ENCODE data around the gene PTK6. TPM values are rescaled to one million over a fixed set of nuclear protein-coding genes. Genes with fewer than 3 reads are reported as not detected.
"Not testable (repeated sequence)": the region's sequence is repeated elsewhere in the genome, so short reads cannot be mapped to it uniquely, and the experiment has no call there.

Gene PTK6
- total RNA-seq, 1 donor from 2014 or later, result 0.05 TPM

DNA sequence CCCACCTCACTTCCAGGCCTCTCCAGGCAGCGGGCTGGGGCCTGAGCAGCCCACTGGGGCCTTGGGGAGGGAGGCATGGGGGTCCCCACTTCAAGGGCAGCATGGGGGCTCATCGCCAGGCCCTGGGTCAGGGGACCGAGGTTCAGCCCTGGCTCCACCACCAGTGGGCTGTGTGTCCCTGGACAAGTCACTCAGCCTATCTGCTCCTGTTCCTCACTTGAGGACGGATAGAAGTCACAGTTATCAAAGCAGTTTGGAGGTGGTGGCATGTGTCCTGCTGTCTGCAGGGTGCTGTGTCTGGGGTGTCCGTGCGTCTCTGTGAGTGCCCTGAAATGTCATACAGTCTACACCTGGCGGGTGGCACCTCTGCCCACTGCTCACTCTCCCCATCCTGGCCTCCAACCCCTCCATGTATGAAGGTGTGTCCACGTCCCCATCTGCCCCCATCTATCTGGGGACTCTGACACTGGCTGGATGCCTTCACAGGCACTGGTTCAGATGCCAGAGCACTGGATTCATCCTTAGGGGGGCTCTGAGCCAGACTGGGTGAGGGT lies 41.9 kb downstream of the PTK6 start:
- DNase-seq (ENCODE audit: low read depth), result no peak

DNA sequence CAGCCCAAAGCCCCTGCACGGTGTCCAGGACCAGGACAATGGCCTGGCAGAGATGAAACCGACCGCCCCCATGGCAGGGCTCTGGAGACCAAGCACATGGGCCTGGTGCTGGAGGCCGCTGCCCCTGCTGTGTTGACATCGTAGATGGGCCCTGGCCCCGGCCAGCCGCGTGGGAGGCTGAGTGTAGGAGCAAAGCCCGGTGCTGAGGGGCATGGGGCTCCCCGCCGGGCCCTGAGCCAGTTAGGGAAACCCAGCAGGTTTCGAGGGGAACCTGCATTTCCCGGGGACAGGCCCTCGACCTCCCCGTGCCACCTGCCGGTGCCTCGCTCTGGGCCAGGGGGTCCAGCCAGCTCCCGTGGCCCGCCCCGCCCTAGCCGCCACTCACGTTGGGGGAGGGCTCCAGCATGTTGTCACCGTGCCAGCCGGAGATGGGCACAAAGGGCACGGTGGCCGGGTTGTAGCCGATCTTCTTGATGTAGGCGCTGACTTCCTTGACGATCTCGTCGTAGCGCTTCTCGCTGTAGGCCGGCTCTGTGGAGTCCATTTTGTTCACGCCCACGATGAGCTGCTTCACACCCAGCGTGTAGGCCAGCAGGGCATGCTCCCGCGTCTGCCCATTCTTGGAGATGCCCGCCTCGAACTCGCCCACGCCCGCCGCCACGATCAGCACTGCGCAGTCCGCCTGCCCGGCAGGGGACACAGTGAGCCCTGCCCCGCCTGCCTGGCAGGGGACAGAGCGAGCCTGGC lies 42.6 kb downstream of the PTK6 start:
- no peak for DNase-seq (ENCODE audit: low read depth)

DNA sequence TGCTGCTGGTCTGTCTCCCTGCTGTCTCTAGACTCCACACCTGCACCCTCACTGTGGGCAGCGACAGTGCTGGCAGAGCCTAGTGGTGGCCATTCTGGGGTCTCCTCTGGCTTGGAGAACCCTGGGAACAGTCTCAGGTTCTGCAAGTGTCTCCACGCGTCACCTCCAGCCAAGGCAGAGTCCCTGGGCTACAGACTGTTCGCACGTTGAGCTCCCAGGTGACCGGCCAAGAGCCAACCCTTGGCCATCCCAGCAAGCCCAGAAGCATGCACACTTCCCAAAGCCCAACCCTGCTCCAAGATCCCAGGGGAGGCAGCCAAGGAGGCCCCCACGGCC lies 43.1 kb downstream of the PTK6 start:
- no peak for DNase-seq (ENCODE audit: low read depth)

DNA sequence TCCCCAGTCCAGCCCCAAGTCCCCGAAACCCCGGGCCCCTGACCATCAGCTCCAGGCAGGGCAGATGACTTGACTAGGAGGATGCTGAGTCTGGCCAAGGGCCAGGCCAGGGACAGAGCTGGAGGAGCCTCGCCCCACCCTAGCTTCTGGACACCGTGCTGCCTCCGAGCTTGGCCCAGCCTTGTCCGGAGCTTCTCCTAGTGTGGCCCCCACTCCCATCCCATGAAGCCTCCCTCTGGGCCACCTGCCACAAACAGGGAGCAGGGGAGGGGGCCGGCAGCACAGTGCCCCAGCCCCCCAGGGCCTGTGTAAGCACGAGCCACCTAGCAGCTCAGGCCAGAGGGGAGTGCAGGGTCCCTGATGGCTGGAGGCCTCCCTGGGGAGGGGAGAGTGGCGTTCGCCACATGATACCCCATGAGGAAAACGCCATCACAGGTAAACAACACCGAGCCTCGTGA lies 43.6 kb downstream of the PTK6 start:
- DNase-seq (ENCODE audit: low read depth), result no peak

DNA sequence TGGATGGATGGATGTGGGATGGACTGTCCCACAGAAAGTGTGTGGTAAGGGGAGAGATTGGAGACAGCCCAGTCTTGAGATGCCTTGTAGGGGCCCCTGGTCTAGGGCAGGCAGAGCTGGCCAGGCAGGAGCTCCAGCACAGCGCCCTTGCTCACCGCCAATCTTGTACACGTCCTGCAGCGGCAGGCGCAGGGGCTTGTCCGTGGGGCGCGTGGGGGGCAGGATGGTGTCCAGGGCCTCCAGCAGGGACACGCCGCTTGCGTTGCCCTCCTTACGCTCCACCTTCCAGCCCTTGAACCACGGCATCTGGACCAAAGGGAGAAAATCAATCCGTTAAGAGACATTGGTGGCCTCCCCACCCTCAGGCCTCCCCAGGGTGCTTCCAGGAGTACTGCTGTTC lies 44.2 kb downstream of the PTK6 start:
- no peak for DNase-seq (ENCODE audit: low read depth)

DNA sequence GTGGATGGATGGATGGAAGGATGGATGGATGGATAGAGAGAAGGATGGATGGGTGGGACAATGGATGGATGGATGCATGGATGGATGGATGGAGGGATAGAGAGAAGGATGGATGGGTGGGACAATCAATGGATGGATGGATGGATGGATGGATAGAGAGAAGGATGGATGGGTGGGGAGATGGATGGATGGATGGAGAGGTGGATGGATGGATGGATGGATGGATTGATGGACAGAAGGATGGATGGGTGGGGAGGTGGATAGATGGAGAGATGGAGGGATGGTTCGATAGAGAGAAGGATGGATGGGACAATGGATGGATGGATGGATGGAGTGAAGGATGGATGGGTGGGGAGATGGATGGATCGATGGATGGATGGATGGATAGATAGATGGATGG lies 44.7 kb downstream of the PTK6 start:
- DNase-seq (ENCODE audit: low read depth), result no peak

DNA sequence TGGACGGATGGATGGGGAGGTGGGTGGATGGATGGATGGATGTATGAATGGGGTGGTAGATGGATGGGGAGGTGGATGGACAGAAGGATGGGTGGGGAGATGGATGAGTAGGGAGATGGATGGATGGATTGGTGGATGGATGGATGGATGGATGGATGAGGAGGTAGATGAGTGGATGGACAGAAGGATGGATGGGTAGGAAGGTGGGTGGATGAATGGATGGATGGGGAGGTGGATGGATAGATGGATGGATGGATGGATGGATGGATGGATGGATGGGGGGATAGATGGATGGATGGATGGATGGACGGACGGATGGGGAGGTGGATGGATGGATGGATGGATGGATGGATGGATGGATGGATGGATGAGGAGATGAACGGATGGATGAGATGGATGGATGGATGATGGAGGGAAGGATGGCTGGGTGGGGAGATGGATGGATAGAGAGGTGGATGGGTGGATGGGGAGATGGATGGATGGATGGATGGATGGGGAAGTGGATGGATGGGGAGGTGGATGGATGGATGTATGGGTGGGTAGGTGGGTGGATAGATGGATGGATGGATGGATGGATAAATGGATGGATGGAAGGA lies 45.4 kb downstream of the PTK6 start:
- no peak for DNase-seq (ENCODE audit: low read depth)

DNA sequence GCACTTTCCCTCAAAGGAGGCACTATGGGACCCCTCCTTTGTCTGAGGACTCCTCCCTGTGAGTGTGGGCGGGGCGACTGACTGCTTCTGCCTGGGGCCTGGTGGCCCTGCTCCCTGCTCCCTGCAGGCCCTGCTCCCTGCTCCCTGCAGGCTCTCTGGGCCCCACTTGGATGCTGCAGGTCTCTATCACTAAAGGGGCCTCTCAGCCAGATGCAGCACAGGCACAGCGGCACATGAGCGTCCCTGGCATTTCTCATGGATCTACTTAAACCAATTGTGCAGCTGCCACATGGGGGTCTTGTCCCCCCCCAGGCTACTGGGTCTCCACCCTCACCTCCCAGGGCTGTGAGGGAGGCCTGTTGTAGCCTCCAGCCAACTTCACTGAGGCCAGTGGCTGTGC lies 46.1 kb downstream of the PTK6 start:
- no peak for DNase-seq (ENCODE audit: low read depth)

GRCh38 chr20:63490416-63490815 lies 46.8 kb downstream of the PTK6 start:
- no peak for DNase-seq (ENCODE audit: low read depth)

DNA sequence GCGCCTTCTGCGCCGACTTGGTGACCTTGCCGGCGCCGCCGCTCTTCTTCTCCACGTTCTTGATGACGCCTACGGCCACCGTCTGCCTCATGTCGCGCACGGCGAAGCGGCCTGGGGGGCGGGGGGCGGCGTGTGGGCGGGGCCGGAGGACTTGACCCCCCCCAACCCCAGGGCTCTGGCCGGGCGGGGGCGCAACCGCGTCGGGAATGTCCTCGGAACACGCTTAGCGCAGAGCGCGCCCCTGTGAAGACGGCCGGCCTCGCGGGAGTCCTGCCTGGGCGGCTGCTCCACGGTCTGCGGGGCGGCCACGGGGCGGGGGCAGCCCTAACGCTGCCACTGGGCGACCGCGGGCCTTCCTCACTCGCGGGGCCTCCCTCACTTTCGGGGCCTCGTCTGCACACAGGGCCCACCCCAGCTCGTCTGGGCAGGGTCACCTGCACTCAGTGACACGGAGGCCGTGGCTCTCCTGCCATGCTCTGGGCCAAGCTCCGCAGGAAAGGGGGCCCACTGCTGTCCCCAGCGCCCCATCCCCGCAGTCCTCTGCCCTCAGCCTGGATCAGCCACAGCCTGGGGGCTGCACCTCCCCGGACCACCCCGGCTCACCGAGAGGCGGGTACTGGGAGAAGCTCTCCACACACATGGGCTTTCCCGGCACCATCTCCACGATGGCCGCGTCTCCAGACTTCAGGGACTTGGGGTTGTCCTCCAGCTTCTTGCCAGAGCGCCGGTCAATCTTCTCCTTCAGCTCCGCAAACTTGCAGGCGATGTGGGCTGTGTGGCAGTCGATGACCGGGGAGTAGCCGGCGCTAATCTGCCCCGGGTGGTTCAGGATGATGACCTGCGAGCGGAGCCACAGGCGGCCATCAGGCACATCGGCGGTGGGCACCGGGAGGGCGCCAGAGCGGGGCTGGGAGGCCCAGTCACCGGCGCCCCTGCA lies 48.6 kb downstream of the PTK6 start:
- DNase-seq (ENCODE audit: low read depth), result no peak

GRCh38 chr20:63487781-63488241 lies 49.4 kb downstream of the PTK6 start:
- DNase-seq (ENCODE audit: low read depth), result no peak

GRCh38 chr20:63487116-63487764 lies 49.9 kb downstream of the PTK6 start:
- no peak for DNase-seq (ENCODE audit: low read depth)

DNA sequence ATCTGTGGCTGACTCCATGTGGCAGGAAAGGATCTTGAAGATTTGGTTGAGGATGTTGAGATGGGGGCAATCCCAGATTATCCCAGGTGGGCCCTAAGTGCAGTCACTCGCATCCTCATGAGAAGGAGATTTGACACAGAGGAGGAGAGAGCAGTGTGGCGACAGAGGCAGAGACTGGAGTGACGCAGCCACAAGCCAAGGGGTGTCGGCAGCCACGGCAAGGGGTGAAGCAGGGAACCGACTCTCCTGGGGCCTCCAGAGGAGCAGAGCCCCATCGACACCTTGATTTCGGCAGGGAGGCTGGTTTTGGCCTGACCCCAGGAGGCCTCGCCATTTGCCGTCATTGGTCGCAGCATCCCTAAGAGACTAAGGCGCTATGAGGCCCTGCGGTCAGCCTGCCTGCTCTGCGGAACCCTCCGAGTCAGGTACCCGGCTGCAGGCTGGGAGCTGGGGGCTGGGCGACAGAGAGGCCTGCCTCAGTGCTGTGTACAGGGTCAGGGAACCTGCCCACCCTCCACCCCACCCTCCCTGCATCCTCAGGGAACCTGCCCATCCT lies 50.8 kb downstream of the PTK6 start:
- no peak for DNase-seq (ENCODE audit: low read depth)

DNA sequence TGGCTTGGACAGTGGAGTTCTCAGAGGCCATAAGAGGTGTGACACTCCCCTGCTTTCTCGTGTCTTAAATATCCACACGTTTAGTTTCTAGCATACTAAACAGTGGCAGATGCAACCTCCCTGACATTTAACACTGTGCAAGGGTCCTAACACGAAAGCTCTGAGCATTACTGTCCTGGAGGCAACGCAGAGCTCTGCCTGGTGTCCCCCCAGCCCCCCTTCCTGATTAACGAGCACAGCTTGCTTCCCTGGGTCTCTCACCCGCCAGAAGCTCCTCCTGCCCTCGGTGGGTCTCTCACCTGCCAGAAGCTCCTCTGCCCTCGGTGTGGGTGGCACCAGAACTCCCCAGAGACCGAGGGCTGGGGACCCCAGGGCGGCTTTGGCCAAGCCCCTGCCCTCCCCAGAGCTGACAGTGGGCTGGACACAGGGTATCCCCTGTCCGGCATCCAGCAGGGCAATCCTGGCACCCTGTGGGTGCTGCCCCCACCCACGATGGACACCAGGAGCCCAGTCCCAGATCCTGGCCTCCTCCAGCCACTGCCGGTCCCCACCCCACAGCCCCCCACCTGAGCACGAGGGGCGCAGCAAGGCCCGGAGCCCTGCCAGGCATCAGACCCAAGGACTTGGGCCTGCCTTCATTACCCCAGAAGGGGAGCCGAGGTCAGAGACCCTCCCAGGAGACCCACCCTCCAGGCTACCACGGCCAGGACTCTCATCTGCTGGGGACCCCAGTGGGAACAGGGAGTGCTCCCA lies 52.3 kb downstream of the PTK6 start:
- DNase-seq (ENCODE audit: low read depth), result no peak

DNA sequence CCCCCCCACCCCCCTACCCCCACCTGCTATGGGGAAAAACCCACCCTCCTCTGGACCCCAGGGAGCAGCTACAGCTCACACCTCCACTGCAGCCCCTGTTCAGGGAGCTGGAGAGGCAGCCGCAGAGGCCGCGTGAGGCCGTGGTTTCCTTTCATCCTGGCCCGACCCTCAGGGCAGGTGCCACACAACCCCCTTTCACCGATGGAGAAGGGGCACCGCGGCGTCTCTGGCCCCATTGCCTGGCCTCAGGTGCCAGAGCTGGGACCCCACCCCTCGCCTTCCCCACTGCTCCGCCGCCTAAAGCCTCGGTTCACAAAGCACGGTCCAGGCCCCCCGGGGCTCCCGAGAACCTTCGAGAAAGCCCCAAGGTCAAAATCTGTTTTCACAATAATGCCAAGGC lies 52.9 kb downstream of the PTK6 start:
- no peak for DNase-seq (ENCODE audit: low read depth)

DNA sequence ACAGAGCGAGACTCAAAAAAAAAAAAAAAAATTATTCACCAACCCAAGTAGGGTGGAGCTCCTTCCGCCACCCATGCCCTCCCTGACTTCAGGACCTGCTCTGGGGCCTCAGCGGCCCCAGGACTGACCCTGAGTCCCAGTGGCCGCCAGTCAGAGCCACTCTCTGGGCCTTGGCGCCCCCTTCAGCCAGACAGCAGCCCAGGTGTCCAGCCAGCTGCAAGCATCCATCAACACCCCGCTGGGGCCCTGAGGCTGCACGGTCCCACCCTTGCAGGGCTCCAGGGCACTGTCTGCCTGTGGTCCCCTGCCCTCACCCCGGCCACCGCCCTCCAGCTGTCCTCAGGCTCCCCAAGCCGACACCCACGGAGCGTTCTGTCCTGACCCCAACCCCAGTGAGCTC lies 53.3 kb downstream of the PTK6 start:
- no peak for DNase-seq (ENCODE audit: low read depth)

DNA sequence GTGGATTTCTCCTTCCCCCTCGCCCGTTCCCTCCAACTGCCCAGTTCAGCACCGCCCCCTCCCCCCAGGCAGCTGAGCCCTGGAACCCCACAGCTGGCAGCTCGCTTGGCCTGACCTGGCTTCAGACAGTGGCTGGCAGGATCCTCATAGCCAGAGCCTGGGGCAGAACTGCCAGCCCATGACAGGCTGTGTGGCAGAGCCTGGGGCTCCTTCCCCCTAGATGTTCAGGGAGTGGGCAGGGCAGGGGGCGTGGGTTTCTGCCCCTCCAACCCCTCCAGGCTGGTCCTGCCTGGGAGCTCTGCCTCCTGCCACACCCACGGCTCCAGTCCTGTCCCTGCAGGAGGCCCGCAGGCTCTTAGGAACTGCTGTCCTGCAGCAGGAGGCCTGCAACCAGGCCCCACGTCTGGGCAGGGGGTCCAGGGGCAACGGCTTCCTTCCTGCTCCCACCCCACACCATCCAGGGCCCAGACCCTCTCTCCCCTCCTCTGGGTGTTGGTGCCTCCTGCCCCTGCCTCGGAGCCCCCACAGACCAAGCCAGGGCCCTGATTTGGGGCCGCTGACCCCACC lies 55.1 kb downstream of the PTK6 start:
- no peak for DNase-seq (ENCODE audit: low read depth)

- DNase-seq (ENCODE audit: low read depth), result no peak
Observed at GRCh38 chr20:63481503-63481902, 55.7 kb downstream of the PTK6 start.

- DNase-seq (ENCODE audit: low read depth), result not testable (repeated sequence)
Observed at GRCh38 chr20:63479695-63480419, 57.3 kb downstream of the PTK6 start.
